ENCODE data around the gene PPP1R12B.

GRCh38 chr1:202590126-202590525, 241.6 kb downstream of the PPP1R12B start:
- TF ChIP-seq EZH2phosphoT487 (IDR thresholded peaks at IDR 0.05; ENCODE audit: low read depth, severe bottlenecking, unreplicated experiment) = no peak
- TF ChIP-seq CTCF (IDR thresholded peaks at IDR 0.05; ENCODE audit: poor library complexity) = no peak
- TF ChIP-seq EZH2 (IDR thresholded peaks at IDR 0.05; ENCODE audit: borderline replicate concordance) = no peak
